ENCODE measurements around the gene ZNF783. TPM values are rescaled to one million over a fixed set of nuclear protein-coding genes. Genes with fewer than 3 reads are reported as not detected.
"Not testable (repeated sequence)": the region's sequence is repeated elsewhere in the genome, so short reads cannot be mapped to it uniquely, and the experiment has no call there.

ZNF783 gene
- total and polyA plus RNA-seq, 10 donors, result 7.7 to 24.8 (median 17.0) TPM

- H3K9me3 ChIP-seq, result no peaks in the 10 kb centered on the region
- peaks cover 0 to 72% (median 55%) of the 10 kb centered on the region in 6 donors for H3K36me3 ChIP-seq
- intact Hi-C loops (cut with DNase I; ENCODE audit: low total_unique reads), result no loop called here
- H3K27me3 ChIP-seq (replicated peaks in 1 of 7), result no peaks in the 10 kb centered on the region
- no peak overlapping the region for H3K4me3 ChIP-seq
- no peak for DNase-seq
- TF ChIP-seq CTCF (IDR thresholded peaks at IDR 0.05 in 8 of 11, conservative IDR thresholded peaks at IDR 0.05 in 3 of 11) (no peak), POLR2AphosphoS5 (IDR thresholded peaks at IDR 0.05) (peak in 1 of 3 donors; percentile 12), POLR2A (IDR thresholded peaks at IDR 0.05) (no peak)
- 90 to 96% (median 95%) methylated on average over 21 of the region's 21 CpGs for WGBS, 5 donors
- H3K4me1 ChIP-seq, result peaks cover 9 to 33% (median 25%) of the 10 kb centered on the region in 6 donors
- no peak overlapping the region for H3K27ac ChIP-seq
These were observed 4.5 kb downstream of the ZNF783 start for GRCh38 chr7:149266451-149266850.

GRCh38 chr7:149267733-149268132, 5.7 kb downstream of the ZNF783 start:
- H3K27me3 ChIP-seq (replicated peaks in 1 of 7), result no peaks in the 10 kb centered on the region
- no peak for DNase-seq
- no peak overlapping the region for H3K27ac ChIP-seq
- H3K36me3 ChIP-seq, result peaks cover 0 to 85% (median 63%) of the 10 kb centered on the region in 6 donors
- no peak overlapping the region for H3K4me3 ChIP-seq
- WGBS, 5 donors, result 94 to 98% (median 95%) methylated on average over 8 of the region's 8 CpGs
- H3K9me3 ChIP-seq, result no peaks in the 10 kb centered on the region
- peaks cover 6 to 26% (median 15%) of the 10 kb centered on the region in 6 donors for H3K4me1 ChIP-seq
- TF ChIP-seq POLR2AphosphoS5 (IDR thresholded peaks at IDR 0.05) (no peak), POLR2A (IDR thresholded peaks at IDR 0.05) (no peak), CTCF (IDR thresholded peaks at IDR 0.05 in 8 of 11, conservative IDR thresholded peaks at IDR 0.05 in 3 of 11) (no peak)
- intact Hi-C loops (cut with DNase I; ENCODE audit: low total_unique reads), result no loop called here

DNA sequence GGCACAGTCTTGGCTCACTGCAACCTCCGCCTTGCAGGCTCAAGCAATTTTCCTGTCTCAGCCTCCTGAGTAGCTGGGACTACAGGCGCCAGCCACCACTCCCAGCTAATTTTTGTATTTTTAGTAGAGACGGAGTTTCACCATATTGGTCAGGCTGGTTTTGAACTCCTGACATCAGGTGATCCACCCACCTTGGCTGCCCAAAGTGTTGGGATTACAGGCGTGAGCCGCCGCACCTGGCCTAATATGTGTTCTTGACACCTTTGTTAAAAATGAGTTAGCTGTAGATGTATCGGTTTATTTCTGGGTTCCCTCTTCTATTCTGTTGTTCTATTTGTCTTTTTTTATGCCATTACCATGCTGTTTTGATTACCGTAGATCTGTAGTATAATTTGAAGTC, 12.4 kb downstream of the ZNF783 start:
- H3K27ac ChIP-seq; intact Hi-C loops (cut with DNase I; ENCODE audit: low total_unique reads); H3K4me3 ChIP-seq; H3K27me3 ChIP-seq (replicated peaks in 1 of 7); H3K4me1 ChIP-seq; H3K9me3 ChIP-seq: not testable (repeated sequence)
- WGBS, 5 donors, result 90 to 99% (median 98%) methylated on average over 8 of the region's 8 CpGs
- H3K36me3 ChIP-seq, result peaks cover 0 to 98% (median 68%) of the 10 kb centered on the region in 6 donors
- DNase-seq, result peak; percentile 56

DNA sequence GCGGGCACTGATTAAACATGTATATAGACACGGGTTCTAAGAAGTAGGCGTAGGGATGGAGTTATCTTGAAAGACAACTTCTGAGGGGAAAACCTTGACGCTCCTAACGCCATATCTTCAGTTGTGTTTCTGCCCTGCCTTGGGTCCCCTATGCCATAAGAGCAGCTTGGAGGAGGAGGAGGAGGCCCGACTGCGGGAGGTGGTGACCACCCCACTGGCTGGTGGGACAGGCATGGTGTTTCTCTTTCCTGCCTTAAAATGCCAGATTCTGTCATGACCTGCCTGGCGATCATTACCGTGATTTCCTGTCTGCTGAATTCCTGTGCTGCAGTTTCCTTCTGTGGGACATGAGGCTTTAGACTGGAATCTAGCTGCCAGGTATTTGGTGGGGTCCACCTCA, 15.9 kb downstream of the ZNF783 start:
- TF ChIP-seq POLR2A (IDR thresholded peaks at IDR 0.05), result no peak
- TF ChIP-seq POLR2AphosphoS5 (IDR thresholded peaks at IDR 0.05), result no peak
- no peaks in the 10 kb centered on the region for H3K27me3 ChIP-seq (replicated peaks in 1 of 7)
- no peak overlapping the region for H3K4me3 ChIP-seq
- WGBS, 5 donors, result 92 to 99% (median 95%) methylated on average over 7 to 9 of the region's 9 CpGs
- H3K36me3 ChIP-seq, result peaks cover 0 to 98% (median 65%) of the 10 kb centered on the region in 6 donors
- no peaks in the 10 kb centered on the region for H3K4me1 ChIP-seq
- H3K27ac ChIP-seq, result no peak overlapping the region
- H3K9me3 ChIP-seq, result peaks cover 0 to 6% (median 0%) of the 10 kb centered on the region in 8 donors
- no peak for DNase-seq
- intact Hi-C loops (cut with DNase I; ENCODE audit: low total_unique reads), result no loop called here

DNA sequence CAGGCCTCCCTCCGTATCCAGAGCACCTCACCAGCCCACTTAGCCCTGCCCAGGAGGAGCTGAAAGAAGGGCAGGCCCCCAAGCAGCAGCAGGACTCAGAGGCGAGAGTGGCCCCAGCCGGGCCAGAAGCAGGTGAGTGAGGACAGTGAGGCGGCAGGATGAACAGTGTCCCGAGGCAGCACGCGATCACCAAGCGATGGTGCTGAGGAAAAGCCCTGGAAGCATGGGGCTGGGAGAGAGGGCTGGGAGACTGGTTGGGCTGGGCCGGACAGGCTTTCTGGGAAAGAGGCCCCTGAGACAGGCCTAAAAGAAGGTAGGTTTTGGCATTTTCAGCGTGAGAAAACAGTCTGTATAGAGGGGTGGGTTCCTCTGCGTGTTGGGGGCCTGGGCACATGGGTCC, 16.4 kb downstream of the ZNF783 start:
- H3K9me3 ChIP-seq, result peaks cover 0 to 6% (median 0%) of the 10 kb centered on the region in 8 donors
- H3K27ac ChIP-seq, result no peak overlapping the region
- no peak for DNase-seq
- H3K4me1 ChIP-seq, result no peaks in the 10 kb centered on the region
- TF ChIP-seq POLR2AphosphoS5 (IDR thresholded peaks at IDR 0.05) (peak in 1 of 3 donors; percentile 48), CTCF (IDR thresholded peaks at IDR 0.05 in 8 of 11, conservative IDR thresholded peaks at IDR 0.05 in 3 of 11) (no peak), POLR2A (IDR thresholded peaks at IDR 0.05) (no peak)
- H3K27me3 ChIP-seq (replicated peaks in 1 of 7), result no peaks in the 10 kb centered on the region
- no peak overlapping the region for H3K4me3 ChIP-seq
- intact Hi-C loops (cut with DNase I; ENCODE audit: low total_unique reads), result no loop called here
- 93 to 96% (median 95%) methylated on average over 10 to 11 of the region's 11 CpGs for WGBS, 5 donors
- peaks cover 0 to 97% (median 63%) of the 10 kb centered on the region in 6 donors for H3K36me3 ChIP-seq

Data from spleen (tissue), 11 donors.